GM18870 (cell line): ENCODE results near the gene MEP1A.
"Not testable (repeated sequence)": the region's sequence is repeated elsewhere in the genome, so short reads cannot be mapped to it uniquely, and the experiment has no call there.

Experiments
- ATAC-seq: cut with Tn5 transposase; IDR thresholded peaks from one replicate; pipeline ENCODE4 v1.9.1; 2021; ENCODE audit warnings: moderate library complexity; ENCODE audit not compliant: unreplicated experiment

MEP1A gene, protein sequence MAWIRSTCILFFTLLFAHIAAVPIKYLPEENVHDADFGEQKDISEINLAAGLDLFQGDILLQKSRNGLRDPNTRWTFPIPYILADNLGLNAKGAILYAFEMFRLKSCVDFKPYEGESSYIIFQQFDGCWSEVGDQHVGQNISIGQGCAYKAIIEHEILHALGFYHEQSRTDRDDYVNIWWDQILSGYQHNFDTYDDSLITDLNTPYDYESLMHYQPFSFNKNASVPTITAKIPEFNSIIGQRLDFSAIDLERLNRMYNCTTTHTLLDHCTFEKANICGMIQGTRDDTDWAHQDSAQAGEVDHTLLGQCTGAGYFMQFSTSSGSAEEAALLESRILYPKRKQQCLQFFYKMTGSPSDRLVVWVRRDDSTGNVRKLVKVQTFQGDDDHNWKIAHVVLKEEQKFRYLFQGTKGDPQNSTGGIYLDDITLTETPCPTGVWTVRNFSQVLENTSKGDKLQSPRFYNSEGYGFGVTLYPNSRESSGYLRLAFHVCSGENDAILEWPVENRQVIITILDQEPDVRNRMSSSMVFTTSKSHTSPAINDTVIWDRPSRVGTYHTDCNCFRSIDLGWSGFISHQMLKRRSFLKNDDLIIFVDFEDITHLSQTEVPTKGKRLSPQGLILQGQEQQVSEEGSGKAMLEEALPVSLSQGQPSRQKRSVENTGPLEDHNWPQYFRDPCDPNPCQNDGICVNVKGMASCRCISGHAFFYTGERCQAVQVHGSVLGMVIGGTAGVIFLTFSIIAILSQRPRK

DNA sequence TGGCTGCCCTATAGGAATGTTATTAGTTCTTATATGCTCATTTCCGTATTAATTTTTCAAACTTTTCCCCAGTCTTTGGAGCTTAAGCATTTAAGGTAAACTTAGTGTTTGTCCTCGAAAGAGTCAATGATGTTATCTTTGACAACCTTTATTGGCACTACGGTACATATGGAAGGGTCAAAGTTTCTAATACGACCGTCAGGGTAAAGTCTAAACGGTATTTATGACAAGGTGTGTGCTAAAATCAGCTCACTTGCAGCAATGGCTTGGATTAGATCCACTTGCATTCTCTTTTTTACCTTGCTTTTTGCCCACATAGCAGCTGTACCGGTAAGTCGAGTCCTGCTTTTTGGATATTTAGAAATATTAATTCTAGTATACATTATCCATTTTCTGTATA is at the start of gene MEP1A:
TSS of gene MEP1A (plus strand) at position 252 of the 400 bp plus-strand sequence. CDS start at position 262, 10 bp downstream.
- ATAC-seq, result no peak

DNA sequence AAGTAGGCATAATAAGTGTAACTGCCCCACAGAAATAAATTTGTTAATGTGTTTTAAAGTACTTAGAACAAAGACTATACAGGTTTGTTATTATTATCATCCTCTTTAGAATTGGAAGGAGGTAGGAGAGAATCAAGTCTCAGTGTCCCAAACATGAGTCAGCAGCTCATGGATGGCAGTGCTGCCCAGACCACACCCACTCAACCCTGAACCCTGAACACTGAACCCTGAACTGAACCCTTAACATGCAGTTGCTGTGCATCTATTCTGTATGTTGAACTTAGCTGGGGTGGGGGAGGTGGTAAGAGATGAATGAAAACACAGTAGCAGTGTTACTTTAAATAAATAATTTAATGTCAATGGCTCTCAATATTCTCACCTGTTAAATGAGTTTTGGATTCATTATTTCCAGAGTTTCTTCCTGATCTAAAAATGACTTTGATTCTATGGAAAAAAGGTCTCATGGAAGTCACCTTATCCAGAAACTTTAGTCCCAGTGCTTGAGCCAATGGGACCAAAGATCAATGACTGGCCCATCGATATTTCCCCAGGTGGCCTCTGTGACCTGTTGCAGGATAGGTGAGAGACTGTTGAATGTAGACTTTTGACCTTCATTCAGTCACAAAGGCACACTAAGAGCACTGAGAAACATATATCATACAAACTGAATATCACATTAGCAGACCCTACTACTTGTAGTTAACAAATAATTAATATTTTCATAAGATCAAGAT is 49.6 kb upstream of the MEP1A start:
- no peak for ATAC-seq

DNA sequence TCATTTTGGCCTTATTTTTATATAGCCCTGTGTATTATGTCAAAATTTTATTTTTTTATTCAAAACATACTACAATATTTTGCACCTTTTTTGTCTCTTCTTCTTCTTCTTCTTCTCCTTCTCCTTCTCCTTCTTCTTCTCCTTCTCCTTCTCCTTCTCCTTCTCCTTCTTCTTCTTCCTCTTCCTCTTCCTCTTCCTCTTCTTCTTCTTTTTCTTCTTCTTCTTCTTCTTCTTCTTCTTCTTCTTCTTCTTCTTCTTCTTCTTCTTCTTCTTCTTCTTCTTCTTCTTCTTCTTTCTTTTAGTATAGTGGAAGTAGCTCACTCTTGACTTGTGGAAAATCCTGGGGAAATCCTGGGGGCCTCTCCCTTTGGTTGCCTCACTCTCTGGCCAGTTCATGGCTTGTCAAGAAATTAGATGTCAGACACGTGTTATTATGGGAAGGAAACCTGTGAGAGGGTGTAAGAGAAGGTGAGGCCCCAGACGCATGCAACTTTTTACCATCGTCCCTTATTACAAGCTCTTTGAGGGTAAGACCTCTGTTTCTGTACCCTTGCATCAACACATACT is 48.9 kb upstream of the MEP1A start:
- not testable (repeated sequence) for ATAC-seq

DNA sequence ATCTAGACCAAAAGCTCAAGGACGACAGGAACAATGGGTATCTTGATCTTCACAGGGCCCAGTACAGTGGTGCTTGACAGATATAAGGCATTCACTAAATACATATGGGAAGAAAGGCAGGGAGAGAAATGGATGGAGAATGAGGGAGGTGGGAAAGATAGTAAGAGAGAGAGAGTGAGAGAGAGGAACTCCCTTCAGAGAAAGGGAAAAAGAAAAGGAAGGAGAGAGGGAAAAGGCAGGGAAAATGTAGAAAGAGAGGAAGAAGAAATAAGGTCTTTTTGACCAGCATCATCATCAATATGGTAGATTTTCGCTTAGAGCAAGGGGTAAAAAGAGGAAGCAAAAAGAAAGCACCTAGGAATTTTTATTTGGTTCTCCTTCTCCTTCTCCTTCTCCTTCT is 47.2 kb upstream of the MEP1A start:
- no peak for ATAC-seq

DNA sequence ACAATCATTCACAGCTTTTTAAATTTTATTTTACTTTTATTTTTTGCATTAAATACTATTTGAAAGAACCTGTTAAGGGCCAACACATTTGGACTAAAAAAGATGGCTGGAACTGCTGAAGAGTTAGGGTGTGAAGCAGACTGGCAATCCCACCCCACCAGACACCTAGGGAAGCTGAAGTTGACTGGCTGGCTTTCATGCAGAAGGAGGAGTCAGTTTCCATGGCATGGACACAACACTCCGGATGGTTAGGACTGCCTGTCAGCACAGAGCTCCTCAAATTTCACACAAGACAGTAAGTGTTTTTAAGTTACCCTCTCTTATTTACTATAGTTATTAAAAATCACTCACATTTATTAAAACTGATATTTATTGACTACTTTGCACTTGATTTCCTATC is 46.5 kb upstream of the MEP1A start, which contains the start of gene ANKRD66:
TSS of gene ANKRD66 (plus strand) at position 238 of the 400 bp plus-strand sequence. CDS start 5,016 bp downstream, outside the sequence.
- ATAC-seq, result no peak

DNA sequence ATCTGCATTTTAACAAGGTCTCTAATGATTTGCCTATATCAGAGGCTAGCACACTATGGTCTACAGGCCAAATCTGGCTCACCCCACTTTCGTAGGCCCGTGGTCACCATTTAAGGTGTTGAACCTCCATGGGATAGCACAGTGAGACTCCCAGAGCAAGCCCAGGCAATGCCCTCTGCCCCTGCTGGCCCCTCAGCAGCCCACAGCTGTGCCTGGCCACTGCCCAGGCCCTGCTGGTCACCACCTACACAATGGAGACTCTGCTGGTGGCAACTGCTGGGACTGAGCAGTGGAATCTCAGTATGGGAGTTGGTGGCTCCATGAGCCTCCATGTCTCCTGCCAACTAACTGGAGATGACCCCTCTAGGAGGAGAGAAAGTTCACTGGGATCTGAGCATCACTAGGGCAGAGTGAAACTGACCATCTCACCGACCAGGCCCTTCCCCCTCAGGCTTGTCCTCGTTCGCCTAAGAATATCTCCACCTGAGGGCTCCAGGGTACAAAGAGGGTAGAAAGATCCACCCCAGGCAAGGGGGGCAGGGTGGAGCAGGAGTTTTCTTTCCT is 44.2 kb upstream of the MEP1A start:
- ATAC-seq, result no peak

DNA sequence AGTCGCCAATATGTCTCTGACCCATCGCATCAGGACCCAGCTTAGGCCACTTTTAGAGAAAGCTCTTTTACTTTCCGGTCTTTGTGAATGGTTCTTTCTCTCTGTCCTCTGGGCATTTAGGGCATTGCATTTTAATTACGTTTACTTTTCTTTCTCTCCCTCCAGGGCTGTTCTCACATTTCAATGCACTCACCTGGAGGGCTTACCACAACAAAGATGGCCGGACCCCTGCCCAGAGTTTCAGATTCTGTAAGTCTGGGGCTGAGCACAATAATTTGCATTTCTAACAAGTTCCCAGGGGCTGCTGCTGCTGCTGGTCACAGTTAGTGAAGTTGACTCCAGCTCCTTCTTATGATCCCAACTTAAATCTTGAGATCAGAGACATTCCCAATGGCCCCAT is 43.5 kb upstream of the MEP1A start:
- ATAC-seq, result no peak

DNA sequence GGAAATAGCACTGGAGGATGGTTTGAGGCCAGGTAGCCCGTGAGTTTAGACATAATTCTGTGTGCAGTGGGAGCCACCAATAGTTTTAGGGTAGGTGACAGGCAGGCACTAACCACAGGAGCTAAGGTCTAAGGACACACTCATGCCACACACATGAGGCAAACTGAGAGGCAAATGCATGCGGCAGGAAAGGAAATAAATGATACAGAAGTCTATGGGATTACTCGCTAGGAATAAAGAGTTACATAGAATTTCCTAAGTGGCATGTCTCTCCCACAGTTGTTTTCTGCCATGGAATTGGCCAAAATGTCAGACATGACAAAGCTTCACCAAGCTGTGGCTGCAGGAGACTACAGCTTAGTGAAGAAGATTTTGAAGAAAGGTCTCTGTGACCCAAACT is 41.5 kb upstream of the MEP1A start:
- ATAC-seq, result no peak

DNA sequence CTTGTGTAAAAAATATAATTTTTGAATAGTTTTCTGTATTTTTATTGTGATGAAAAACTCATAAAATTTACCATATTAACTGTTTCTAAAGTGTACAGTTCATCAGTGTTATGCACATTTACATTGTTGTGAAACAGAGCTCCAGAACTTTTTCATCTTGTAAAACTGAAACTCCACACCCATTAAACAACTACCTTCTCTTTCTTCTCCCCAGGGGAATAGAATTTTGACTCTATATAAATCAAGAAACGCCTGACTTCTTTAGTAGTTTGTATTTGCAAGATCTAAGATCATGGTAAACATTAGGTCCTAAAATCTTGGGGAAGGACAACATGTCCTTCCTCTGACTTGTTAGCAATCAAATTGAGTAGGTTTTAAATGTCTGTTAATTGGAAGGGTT is 37.3 kb upstream of the MEP1A start:
- ATAC-seq, result no peak

DNA sequence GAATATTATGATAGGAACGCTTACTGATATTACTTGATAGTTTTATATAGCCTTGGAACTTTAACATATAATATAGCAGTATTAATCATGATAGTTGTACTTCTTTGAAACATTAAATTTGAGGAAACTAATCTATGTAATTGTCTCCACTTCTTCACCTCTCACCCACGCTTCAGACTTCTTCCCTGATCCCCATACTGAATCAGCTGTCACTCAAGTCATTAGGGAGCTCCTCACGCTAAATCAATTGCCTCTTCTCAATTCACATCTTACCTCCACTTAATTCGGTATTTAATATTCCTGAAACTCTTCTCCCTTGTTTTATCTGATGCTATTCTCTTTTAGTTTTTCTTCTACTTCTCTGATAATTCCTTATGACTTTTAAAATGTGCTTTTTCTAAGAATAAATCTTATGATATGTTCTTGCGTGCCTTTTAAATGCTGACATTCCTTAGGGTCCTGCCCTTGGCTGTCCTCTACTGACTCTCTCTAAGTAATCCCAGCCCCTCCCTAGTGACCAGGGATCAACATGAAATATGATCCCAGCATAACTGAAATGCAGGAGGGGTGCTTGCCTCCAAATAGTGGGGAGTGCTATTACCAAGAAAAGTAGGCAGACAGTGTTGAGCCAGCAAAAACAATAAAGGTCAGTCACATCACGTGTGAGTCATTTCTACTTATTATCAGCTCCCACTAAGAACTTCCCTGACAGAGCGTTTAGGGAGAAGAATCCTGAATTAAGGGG is 36.5 kb upstream of the MEP1A start:
- ATAC-seq, result no peak

DNA sequence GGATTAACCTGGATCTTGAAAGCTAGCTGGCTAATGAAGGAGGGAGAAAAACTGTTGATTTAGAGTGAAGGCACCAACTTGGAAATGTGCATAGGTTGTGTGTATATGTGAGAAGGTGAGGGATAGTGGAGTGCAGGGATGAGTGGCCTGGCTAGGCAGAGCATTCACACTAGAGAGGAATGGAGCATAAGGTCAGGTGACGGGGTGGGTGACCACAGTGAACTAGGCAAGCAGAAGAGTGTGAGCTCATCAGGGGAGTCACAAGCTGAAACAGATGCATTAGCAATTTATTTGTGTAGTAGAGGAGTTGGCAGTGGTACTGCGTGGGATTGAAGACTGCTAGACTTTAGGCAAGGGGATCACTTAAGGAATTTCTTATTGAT is 36.0 kb upstream of the MEP1A start:
- ATAC-seq, result no peak

DNA sequence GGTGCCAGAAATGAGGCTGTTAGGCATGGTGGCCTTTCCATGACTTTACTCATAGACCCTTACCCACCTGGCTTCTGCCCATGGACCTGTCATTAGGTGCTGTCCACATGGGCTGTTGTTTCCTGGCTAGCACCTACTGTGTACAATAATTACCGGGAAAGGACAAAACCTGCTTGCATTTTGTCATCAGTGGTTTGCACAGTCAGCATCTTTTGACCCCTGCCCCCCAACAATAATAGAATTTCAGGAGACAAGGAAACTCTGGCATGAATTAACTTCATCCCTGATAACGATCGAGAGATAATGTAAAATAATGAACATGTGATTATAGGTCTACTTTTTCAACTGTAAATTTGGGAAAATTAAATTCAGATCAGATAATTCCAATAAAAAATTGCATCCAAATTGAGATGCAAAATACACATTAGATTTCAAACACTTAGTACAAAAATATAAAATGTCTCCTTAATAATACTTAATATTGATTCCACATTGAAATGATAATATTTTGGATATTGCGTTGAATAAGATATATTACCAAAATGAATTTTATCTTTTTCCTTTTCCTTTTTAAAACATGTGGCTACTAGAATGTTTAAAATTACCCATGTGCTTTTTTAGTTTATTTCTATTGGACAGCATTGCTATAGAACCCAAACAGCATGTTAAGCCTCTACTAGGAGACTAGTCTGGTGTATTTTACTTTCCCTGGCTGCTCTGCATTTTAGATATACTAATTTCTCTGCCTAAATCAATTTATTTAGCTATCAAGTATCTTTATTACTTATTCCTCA is 34.0 kb upstream of the MEP1A start:
- ATAC-seq, result no peak

DNA sequence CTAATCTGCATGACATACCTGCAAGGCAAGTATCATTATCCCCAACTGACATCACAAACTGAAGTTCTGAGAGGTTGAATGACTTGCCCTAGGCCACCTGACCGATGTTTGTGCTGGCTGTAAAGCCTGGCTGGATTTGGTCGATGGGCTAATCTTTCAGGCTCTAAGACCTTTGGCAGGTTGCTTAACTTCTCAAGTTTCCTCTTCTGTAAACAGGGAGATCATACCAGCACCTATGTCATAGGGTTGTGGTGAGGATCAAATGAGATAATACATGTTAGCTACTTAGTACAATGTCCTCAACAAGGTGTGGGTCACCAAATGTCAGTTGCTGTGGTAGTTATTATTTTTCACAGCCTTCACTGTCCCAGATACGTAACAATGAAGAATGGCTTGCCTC is 32.3 kb upstream of the MEP1A start:
- ATAC-seq, result no peak

DNA sequence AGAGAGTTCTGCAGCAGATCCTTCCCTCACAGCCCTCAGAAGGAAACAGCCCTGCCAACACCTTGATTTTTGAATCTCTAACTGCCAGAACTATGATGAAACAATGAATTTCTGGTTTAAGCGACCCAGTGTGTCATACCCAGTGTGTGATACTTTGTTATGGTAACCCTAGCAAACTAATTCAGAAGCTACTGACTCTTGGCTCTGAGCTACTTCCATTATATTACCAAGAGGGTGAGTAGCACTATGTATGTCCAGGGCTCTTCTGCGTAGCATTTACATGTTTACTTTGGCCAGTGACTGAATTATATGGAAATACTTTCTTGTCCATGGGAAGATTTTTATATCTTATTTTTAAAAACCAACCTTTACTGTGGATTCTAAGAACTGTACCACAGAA is 29.7 kb upstream of the MEP1A start:
- ATAC-seq, result no peak

DNA sequence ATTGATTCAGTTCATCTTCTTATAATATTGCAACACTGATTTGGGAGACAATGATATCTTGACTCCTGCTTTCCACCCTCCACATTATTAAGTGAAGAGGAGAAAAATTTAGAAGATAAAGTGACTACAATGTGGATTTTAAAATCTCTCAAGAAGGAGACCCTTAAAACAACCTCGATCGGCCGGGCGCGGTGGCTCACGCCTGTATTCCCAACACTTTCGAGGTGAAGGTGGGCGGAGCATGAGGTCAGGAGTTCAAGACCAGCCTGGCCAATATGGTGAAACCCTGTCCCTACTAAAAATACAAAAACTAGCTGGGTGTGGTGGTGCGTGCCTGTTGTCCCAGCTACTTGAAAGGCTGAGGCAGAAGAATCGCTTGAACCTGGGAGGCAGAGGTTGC is 28.9 kb upstream of the MEP1A start:
- not testable (repeated sequence) for ATAC-seq

DNA sequence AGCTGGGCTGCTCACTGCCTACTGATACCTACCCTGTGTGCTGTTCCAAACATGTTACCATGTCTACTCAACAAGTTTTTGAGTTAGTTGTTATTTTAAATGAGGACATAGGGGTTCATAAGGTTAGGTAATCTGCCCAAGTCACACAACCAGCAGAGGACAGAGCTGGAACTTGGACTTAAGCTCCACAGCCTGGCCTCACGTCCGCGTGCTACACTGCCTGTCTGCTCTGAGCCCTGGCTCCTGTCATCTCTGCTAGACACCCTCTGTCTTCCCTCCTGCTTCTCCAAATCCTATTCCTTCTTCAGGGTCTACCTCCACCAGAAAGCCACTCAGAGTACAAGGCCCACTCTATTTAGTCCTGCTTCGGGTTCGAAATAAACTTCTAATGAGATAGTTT is 28.2 kb upstream of the MEP1A start:
- no peak for ATAC-seq

DNA sequence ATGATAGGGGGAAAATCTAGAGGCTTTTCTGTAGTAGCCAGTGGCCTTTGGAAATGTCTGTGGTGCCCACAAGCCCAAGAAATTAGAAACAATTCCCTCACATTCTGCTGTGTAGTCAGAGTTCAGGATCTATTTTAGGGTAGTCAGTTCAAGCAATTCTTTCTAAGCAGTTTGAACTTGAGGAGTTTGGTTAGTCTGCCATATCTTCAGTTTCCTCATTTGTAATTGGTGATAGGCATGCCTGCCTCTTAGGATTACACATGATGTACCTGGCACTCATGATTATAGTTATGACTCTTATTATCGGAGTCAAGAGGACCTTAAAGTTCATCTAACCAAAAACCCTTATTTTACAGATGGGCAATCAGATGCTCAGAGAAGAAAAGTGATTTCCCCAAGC is 21.2 kb upstream of the MEP1A start:
- ATAC-seq, result no peak

DNA sequence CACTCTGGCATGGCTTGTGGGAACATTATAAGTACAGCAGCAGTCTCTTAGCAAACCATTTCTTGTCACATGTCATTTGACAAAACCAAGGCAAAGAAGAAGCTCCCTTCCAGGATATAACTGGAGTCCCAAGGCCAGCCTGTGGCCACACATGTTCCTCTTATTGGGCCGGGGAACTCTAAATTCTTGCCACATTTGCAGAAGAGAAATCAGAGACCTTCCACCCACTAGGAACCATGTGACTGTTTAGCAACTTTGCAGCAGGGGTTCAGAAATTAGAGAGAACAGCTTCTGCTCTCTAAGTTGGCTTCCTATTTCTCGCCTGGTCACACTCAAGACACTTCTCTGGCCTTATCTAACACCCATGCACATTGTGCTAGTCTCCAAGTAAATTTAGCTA is 20.4 kb upstream of the MEP1A start:
- no peak for ATAC-seq

DNA sequence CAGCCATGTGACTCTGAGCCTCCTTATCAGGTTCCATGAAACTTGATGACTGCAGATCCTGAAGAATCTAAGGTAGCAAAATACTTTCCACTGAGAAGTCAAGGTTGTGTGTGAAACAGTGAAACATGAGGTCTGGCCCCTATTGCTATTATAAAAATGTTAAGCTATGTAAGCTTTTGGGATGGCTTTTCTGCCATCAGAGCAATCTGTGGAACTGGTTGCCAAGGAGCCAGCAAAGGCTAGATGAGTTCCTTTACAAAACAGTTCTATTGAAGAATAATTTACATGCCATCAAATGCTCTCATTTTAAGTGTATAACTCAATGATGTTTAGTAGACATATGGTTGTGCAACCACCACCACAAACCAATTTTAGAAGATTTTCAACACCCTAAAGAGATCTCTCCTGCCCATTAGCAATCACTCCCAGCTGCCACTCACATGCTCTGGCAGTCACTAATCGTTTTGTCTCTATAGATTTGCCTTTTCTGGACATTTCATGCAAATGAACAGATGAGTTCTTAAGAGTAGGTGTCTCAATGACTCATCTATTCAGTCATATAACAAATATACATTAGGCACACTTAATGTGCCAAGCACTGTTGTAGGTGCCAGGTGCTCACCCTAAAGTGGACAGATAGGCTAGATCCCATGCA is 19.9 kb upstream of the MEP1A start:
- no peak for ATAC-seq
